ENCODE measurements around the gene CNTN6. TPM values are rescaled to one million over a fixed set of nuclear protein-coding genes. Genes with fewer than 3 reads are reported as not detected.

CNTN6 gene
- total RNA-seq, 1 experiment from 2014 or later, result not detected

GRCh38 chr3:1262246-1262645 lies 169.4 kb downstream of the CNTN6 start:
- H3K4me1 ChIP-seq (ENCODE audit: control insufficient read depth, insufficient read depth, low read length), result no peaks in the 10 kb centered on the region
- no peak overlapping the region for H3K27ac ChIP-seq (ENCODE audit: low read length)
- POLR2A ChIA-PET, result no interaction called here
- intact Hi-C loops (cut with micrococcal nuclease; ENCODE audit: unreplicated experiment) (no loop called here), in situ Hi-C loops (cut with HindIII; ENCODE audit: low pct_unique_long_range_greater_than_20kb, low sequenced_read_pairs) (no loop called here)
- H3K27me3 ChIP-seq (ENCODE audit: control insufficient read depth, insufficient read depth, low read length), result no peaks in the 10 kb centered on the region
- TF ChIP-seq SIN3A (IDR thresholded peaks at IDR 0.05; ENCODE audit: borderline replicate concordance, insufficient read depth, low read depth, low read length), result no peak
- TF ChIP-seq REST (IDR thresholded peaks at IDR 0.05; ENCODE audit: insufficient read depth in 1 of 2, low read depth in 2 of 2, low read length in 1 of 2), result no peak
- TF ChIP-seq CTCF (IDR thresholded peaks at IDR 0.05), result no peak
- TF ChIP-seq TCF7L2 (IDR thresholded peaks at IDR 0.05; ENCODE audit: low read depth, low read length), result no peak
- TF ChIP-seq POLR2AphosphoS5 (IDR thresholded peaks at IDR 0.05; ENCODE audit: low read depth, low read length), result no peak
- no peak overlapping the region for H3K4me3 ChIP-seq (ENCODE audit: low read depth in 2 of 2, low read length in 2 of 2)
- no peak for ATAC-seq
- BruUV-seq (replicated peaks), result no TSS peak
- H3K9me3 ChIP-seq (ENCODE audit: control insufficient read depth, insufficient read depth, low read depth, low read length), result no peaks in the 10 kb centered on the region
- no peaks in the 10 kb centered on the region for H3K36me3 ChIP-seq (ENCODE audit: control insufficient read depth, insufficient read depth, low read length)
- DNase-seq (ENCODE audit: low read depth, low spot score), result no peak
- CTCF ChIA-PET, result no interaction called here

- H3K9me3 ChIP-seq (ENCODE audit: control insufficient read depth, insufficient read depth, low read depth, low read length), result no peaks in the 10 kb centered on the region
- no peaks in the 10 kb centered on the region for H3K36me3 ChIP-seq (ENCODE audit: control insufficient read depth, insufficient read depth, low read length)
- in situ Hi-C loops (cut with HindIII; ENCODE audit: low pct_unique_long_range_greater_than_20kb, low sequenced_read_pairs), result no loop called here
- ChIA-PET CTCF (no interaction called here), POLR2A (no interaction called here)
- DNase-seq (ENCODE audit: low read depth, low spot score), result no peak
- no TSS peak for BruUV-seq (replicated peaks)
- TF ChIP-seq REST (IDR thresholded peaks at IDR 0.05; ENCODE audit: insufficient read depth in 1 of 2, low read depth in 2 of 2, low read length in 1 of 2) (no peak), CTCF (IDR thresholded peaks at IDR 0.05) (no peak), POLR2AphosphoS5 (IDR thresholded peaks at IDR 0.05; ENCODE audit: low read depth, low read length) (no peak), TCF7L2 (IDR thresholded peaks at IDR 0.05; ENCODE audit: low read depth, low read length) (no peak), SIN3A (IDR thresholded peaks at IDR 0.05; ENCODE audit: borderline replicate concordance, insufficient read depth, low read depth, low read length) (no peak)
- H3K4me3 ChIP-seq (ENCODE audit: low read depth in 2 of 2, low read length in 2 of 2), result no peak overlapping the region
- no peak for ATAC-seq
- no peak overlapping the region for H3K27ac ChIP-seq (ENCODE audit: low read length)
- intact Hi-C loops (cut with micrococcal nuclease; ENCODE audit: unreplicated experiment), result no loop called here
- no peaks in the 10 kb centered on the region for H3K27me3 ChIP-seq (ENCODE audit: control insufficient read depth, insufficient read depth, low read length)
- H3K4me1 ChIP-seq (ENCODE audit: control insufficient read depth, insufficient read depth, low read length), result no peaks in the 10 kb centered on the region
Measured at GRCh38 chr3:1263121-1263520, 170.3 kb downstream of the CNTN6 start.

Measured in Panc1 (cell line).